Panc1 (cell line): Measurements from ENCODE around the gene VSIG10L2. TPM values are rescaled to one million over a fixed set of nuclear protein-coding genes. Genes with fewer than 3 reads are reported as not detected.

ENCODE experiments used
- ATAC-seq: fragments of 200-7000 bp; cut with Tn5 transposase; 2 replicates; pipeline ENCODE4 v1.9.1; 2020; ENCODE audit warnings: mild to moderate bottlenecking, moderate library complexity
- BruUV-seq: library from RNA; stranded (reverse); fragments of 400-500 nt; replicated peaks from 2 replicates; lab custom pipeline; 2021; lab: Mats Ljungman, UMichigan
- CTCF ChIA-PET: fragments of 300-600 bp; sonication (Branson Sonifier 250); formaldehyde crosslinking; loops from one replicate; lab custom pipeline; 2022; ENCODE audit warnings: antibody characterized with exemption; lab: Charles Lee
- POLR2A ChIA-PET: fragments of 300-600 bp; sonication (Branson Sonifier 250); formaldehyde crosslinking; loops from one replicate; lab custom pipeline; 2022; ENCODE audit warnings: antibody characterized with exemption; lab: Charles Lee
- DNase-seq: peaks from one replicate; pipeline ENCODE4 v3.0.0-alpha.2; 2010; ENCODE audit warnings: low read depth, low spot score
- H3K27ac ChIP-seq: 2 replicates; pipeline ENCODE4 v1.5.1; 2011; ENCODE audit warnings: mild to moderate bottlenecking, low read length, inconsistent platforms
- H3K27me3 ChIP-seq: fragments of 200-500 bp; sonication (Bioruptor generic); 2 replicates; pipeline ENCODE4 v1.6.0; 2014; ENCODE audit warnings: low read length, inconsistent platforms; ENCODE audit not compliant: control insufficient read depth, insufficient read depth
- H3K36me3 ChIP-seq: fragments of 200-500 bp; sonication (Bioruptor generic); 2 replicates; pipeline ENCODE4 v1.5.1; 2014; ENCODE audit warnings: inconsistent platforms, mild to moderate bottlenecking, low read length, moderate library complexity; ENCODE audit not compliant: control insufficient read depth, insufficient read depth
- H3K4me1 ChIP-seq: 2 replicates; pipeline ENCODE4 v1.5.1; 2011; ENCODE audit warnings: inconsistent platforms, mild to moderate bottlenecking, low read length, moderate library complexity; ENCODE audit not compliant: control insufficient read depth, insufficient read depth
- H3K4me3 ChIP-seq, 2 experiments: 2 replicates each; pipeline ENCODE4 v1.5.1; 2011 to 2012; ENCODE audit warnings: low read depth in 2 of 2, low read length in 2 of 2, mild to moderate bottlenecking in 2 of 2, inconsistent platforms in 1 of 2, moderate library complexity in 1 of 2
- H3K9me3 ChIP-seq: fragments of 200-500 bp; sonication (Bioruptor generic); 2 replicates; pipeline ENCODE4 v1.5.1; 2014; ENCODE audit warnings: low read depth, mild to moderate bottlenecking, inconsistent platforms, low read length, moderate library complexity; ENCODE audit not compliant: control insufficient read depth, insufficient read depth
- POLR2AphosphoS5 ChIP-seq: IDR thresholded peaks from 2 replicates; pipeline ENCODE4 v1.6.1; 2012; ENCODE audit warnings: mild to moderate bottlenecking, low read depth, low read length, moderate library complexity
- REST ChIP-seq, 2 experiments: IDR thresholded peaks; 2 replicates each; pipeline ENCODE4 v1.6.1; 2011 to 2012; ENCODE audit warnings: low read depth in 2 of 2, control low read depth in 1 of 2, low read length in 1 of 2, mild to moderate bottlenecking in 1 of 2, moderate library complexity in 1 of 2; ENCODE audit not compliant: insufficient read depth in 1 of 2
- SIN3A ChIP-seq: IDR thresholded peaks from 2 replicates; pipeline ENCODE4 v1.6.1; 2012; ENCODE audit warnings: low read depth, mild to moderate bottlenecking, low read length, moderate library complexity, borderline replicate concordance; ENCODE audit not compliant: insufficient read depth
- TCF7L2 ChIP-seq: IDR thresholded peaks from 2 replicates; pipeline ENCODE4 v1.6.1; 2011; ENCODE audit warnings: mild to moderate bottlenecking, low read depth, low read length, inconsistent platforms
- in situ Hi-C: cut with HindIII; loops from 2 replicates; pipeline ENCODE4 v1.10.0; 2016; ENCODE audit warnings: low sequenced_read_pairs, low pct_unique_long_range_greater_than_20kb
- intact Hi-C: fragments of 100-400 bp; cut with micrococcal nuclease; formaldehyde crosslinking; loops from one replicate; pipeline ENCODE4 v1.10.0; 2022; ENCODE audit not compliant: unreplicated experiment
- total RNA-seq: library from RNA; stranded (reverse); gene quantifications from one replicate; pipeline ENCODE4 v1.2.1, GENCODE V29; 2021; ENCODE audit not compliant: unreplicated experiment
- TF ChIP-seq, protein P1 (sequence below): fragments of 450-650 bp; IDR thresholded peaks from 2 replicates; pipeline ENCODE4 v1.5.1; 2017; ENCODE audit warnings: mild to moderate bottlenecking

Gene VSIG10L2
- total RNA-seq, 1 experiment from 2014 or later, result not detected

DNA sequence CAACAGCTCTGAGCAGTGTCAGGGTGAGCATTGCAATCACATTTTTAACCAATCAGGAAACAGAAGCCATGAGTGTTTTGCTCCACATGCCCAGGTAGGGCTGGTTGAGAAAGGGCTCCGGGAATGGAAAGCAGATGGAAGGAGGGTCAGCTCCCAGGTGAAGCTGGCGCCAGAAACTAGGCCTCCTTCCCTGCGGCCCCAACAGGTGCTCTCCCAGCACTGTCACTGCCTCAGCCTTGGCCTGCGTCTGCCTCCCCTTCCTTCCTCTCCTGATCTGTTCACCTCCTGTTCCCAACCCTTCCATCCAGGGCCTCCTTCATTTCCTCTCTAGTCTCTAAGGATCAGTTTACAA lies 4.6 kb upstream of the VSIG10L2 start:
- Histone ChIP-seq H3K9me3 (no peaks in the 10 kb centered on the region), H3K27me3 (no peaks in the 10 kb centered on the region), H3K27ac (no peak overlapping the region), H3K36me3 (no peaks in the 10 kb centered on the region), H3K4me1 (no peaks in the 10 kb centered on the region), H3K4me3 (no peak overlapping the region)
- POLR2A ChIA-PET, result interaction anchor here (0.6 kb wide), 1 partner anchor 104 kb away, joined by 9 read pairs; no protein-coding TSS in a partner anchor
- ATAC-seq, result no peak
- BruUV-seq, result no TSS peak
- no peak for DNase-seq
- in situ Hi-C loops, result loop anchor here (25.0 kb wide), 1 partner anchor 271 kb away; the partner anchor contains the start of genes FAM118B and RPUSD4
- intact Hi-C loops, result loop anchor here (5.0 kb wide), 1 partner anchor 121 kb away; the partner anchor contains the start of gene CDON
- no peak for TF ChIP-seq POLR2AphosphoS5
- TF ChIP-seq SIN3A, result no peak
- TF ChIP-seq REST (IDR thresholded peaks at IDR 0.05; ENCODE audit: insufficient read depth in 1 of 2, low read depth in 2 of 2, low read length in 1 of 2), result no peak
- TF ChIP-seq TCF7L2, result no peak
- TF ChIP-seq, protein P1, sequence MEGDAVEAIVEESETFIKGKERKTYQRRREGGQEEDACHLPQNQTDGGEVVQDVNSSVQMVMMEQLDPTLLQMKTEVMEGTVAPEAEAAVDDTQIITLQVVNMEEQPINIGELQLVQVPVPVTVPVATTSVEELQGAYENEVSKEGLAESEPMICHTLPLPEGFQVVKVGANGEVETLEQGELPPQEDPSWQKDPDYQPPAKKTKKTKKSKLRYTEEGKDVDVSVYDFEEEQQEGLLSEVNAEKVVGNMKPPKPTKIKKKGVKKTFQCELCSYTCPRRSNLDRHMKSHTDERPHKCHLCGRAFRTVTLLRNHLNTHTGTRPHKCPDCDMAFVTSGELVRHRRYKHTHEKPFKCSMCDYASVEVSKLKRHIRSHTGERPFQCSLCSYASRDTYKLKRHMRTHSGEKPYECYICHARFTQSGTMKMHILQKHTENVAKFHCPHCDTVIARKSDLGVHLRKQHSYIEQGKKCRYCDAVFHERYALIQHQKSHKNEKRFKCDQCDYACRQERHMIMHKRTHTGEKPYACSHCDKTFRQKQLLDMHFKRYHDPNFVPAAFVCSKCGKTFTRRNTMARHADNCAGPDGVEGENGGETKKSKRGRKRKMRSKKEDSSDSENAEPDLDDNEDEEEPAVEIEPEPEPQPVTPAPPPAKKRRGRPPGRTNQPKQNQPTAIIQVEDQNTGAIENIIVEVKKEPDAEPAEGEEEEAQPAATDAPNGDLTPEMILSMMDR, result no peak
- CTCF ChIA-PET, result interaction anchor here (1.0 to 1.4 kb wide), 2 partner anchors 120 to 121 kb away, joined by 3 to 9 read pairs; no protein-coding TSS in a partner anchor

DNA sequence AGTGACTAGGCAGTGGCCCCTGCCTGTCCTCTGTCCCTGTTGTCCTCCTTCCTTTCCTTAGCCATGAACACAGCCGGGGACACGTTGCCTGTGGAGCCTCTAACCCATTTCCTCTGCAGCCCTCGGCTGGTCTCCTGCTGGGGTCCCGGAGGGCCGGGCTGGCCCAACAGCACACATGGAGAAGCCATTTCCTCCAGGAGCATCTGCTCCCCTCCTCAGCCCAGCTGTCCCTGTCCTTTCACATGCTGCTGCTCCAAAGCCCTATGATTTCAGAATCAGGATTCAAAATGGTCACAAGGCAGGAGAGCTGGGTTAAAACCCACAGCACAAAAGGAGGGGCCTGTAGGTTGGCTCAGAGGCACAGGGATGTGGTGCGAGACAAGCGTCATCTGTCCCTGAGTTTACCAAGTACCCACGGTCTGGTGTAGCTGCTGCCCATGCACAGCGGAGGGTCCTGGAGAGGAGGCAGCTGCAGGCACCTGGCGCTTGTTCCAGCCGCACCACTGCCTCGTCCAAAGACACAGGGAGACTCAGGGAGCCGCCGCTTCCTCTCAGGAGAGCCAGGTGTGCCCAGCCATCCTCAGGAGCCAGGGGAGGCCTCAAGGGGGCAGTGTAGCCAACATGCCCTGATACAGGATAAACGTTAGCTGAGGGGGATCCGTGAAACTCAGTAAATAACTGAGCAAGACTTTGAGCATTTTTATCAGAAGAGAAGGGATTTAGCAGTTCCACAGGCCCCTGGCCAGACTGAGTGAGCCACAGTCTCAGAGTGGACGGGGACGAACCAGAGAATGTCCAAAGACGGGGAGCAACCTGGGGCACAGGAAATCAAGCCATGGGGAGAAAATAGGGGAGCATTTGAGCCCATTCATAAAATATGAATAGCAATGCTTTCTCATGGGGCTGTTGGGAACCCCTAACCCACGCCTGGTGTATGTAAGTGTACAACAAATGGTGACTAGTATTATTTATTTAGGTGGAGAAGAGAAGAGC lies 3.9 kb upstream of the VSIG10L2 start:
- Histone ChIP-seq H3K27me3 (no peaks in the 10 kb centered on the region), H3K4me3 (no peak overlapping the region), H3K36me3 (no peaks in the 10 kb centered on the region), H3K4me1 (no peaks in the 10 kb centered on the region), H3K9me3 (no peaks in the 10 kb centered on the region), H3K27ac (no peak overlapping the region)
- DNase-seq (no peak), ATAC-seq (peak; percentile 88)
- in situ Hi-C loops, result loop anchor here (25.0 kb wide), 1 partner anchor 270 kb away; the partner anchor contains the start of genes FAM118B and RPUSD4
- POLR2A ChIA-PET, result interaction anchor here (1.5 kb wide), 1 partner anchor 199 kb away, joined by 4 read pairs; no protein-coding TSS in a partner anchor
- no TSS peak for BruUV-seq
- CTCF ChIA-PET, result interaction anchor here (0.7 to 1.4 kb wide), 4 partner anchors 10 to 252 kb away, joined by 3 to 9 read pairs (median 3); no protein-coding TSS in a partner anchor
- intact Hi-C loops, result loop anchor here (1.0 to 5.0 kb wide), 2 partner anchors 120 to 252 kb away; partner anchors contain the start of gene CDON
- TF ChIP-seq REST (IDR thresholded peaks at IDR 0.05; ENCODE audit: insufficient read depth in 1 of 2, low read depth in 2 of 2, low read length in 1 of 2) (no peak), POLR2AphosphoS5 (no peak), SIN3A (no peak), TCF7L2 (no peak)
- TF ChIP-seq, protein P1, result peak; percentile 95
